ENCODE data around the gene IFI6.
"Not testable (repeated sequence)": the region's sequence is repeated elsewhere in the genome, so short reads cannot be mapped to it uniquely, and the experiment has no call there.

GRCh38 chr1:27640514-27640913, 31.5 kb downstream of the IFI6 start:
- TF ChIP-seq CTCF, POLR2A (IDR thresholded peaks at IDR 0.05): not testable (repeated sequence)
